Endothelial cell (in vitro differentiated cells): ENCODE measurements around the gene NEIL3. TPM values are rescaled to one million over a fixed set of nuclear protein-coding genes. Genes with fewer than 3 reads are reported as not detected.

Experiments used
- DNase-seq: peaks from one replicate; pipeline ENCODE4 v3.0.0; 2021; ENCODE audit warnings: low spot score
- H3K27ac Mint-ChIP-seq: one replicate; pipeline ENCODE4 v1.8.0; 2021; ENCODE audit warnings: mixed read lengths, inconsistent platforms; ENCODE audit not compliant: unreplicated experiment
- H3K27me3 Mint-ChIP-seq: one replicate; pipeline ENCODE4 v1.8.0; 2021; ENCODE audit warnings: mild to moderate bottlenecking, moderate library complexity, mixed read lengths, inconsistent platforms; ENCODE audit not compliant: unreplicated experiment
- H3K36me3 Mint-ChIP-seq: one replicate; pipeline ENCODE4 v1.8.0; 2021; ENCODE audit warnings: mild to moderate bottlenecking, low read depth, mixed read lengths, inconsistent platforms; ENCODE audit not compliant: unreplicated experiment
- H3K4me1 Mint-ChIP-seq: one replicate; pipeline ENCODE4 v1.8.0; 2021; ENCODE audit warnings: mild to moderate bottlenecking, mixed read lengths, inconsistent platforms; ENCODE audit not compliant: unreplicated experiment
- H3K4me3 Mint-ChIP-seq: one replicate; pipeline ENCODE4 v1.8.0; 2021; ENCODE audit warnings: mild to moderate bottlenecking, mixed read lengths, inconsistent platforms; ENCODE audit not compliant: unreplicated experiment
- H3K9me3 Mint-ChIP-seq: one replicate; pipeline ENCODE4 v1.8.0; 2021; ENCODE audit warnings: mixed read lengths, inconsistent platforms; ENCODE audit not compliant: unreplicated experiment
- total RNA-seq: library from RNA; stranded (reverse); fragmentation: NEBNext Ultra II Directional; extraction: Animal tissue kit (Norgen Biotek cat#: 25700); gene quantifications from one replicate; pipeline ENCODE4 v1.2.1, GENCODE V29; 2021; ENCODE audit not compliant: unreplicated experiment
- TF ChIP-seq, protein P1 (sequence below): fragments of 200-600 bp; sonication (generic); IDR thresholded peaks from one replicate; pipeline ENCODE4 v1.5.0; 2021; ENCODE audit warnings: antibody characterized with exemption; ENCODE audit not compliant: unreplicated experiment

NEIL3 gene
- total RNA-seq, 1 donor from 2014 or later = 1.7 TPM

DNA sequence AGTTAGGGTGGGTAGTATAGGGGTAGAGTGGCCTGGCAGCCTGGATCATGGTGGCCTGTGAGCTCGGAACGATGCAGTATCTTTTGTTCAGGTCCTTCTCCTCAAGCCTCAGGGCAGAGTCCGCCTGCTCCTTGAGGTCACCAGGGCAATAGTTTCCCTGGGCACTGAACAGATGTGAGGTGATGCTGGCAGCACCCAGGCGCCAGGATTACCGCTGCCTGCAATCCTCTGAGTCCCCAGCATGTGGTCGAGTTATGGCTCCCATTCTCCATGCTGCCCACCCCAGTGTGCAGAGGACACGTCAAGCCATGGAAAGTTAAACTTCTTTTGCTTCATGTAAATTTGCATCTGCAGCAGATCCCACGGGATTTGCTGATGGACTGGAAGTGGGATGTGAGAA lies 38.7 kb downstream of the NEIL3 start:
- H3K4me1 Mint-ChIP-seq = peaks cover 4% of the 10 kb centered on the region
- H3K9me3 Mint-ChIP-seq = no peaks in the 10 kb centered on the region
- no peaks in the 10 kb centered on the region for H3K36me3 Mint-ChIP-seq
- no peak for DNase-seq
- TF ChIP-seq, protein P1, sequence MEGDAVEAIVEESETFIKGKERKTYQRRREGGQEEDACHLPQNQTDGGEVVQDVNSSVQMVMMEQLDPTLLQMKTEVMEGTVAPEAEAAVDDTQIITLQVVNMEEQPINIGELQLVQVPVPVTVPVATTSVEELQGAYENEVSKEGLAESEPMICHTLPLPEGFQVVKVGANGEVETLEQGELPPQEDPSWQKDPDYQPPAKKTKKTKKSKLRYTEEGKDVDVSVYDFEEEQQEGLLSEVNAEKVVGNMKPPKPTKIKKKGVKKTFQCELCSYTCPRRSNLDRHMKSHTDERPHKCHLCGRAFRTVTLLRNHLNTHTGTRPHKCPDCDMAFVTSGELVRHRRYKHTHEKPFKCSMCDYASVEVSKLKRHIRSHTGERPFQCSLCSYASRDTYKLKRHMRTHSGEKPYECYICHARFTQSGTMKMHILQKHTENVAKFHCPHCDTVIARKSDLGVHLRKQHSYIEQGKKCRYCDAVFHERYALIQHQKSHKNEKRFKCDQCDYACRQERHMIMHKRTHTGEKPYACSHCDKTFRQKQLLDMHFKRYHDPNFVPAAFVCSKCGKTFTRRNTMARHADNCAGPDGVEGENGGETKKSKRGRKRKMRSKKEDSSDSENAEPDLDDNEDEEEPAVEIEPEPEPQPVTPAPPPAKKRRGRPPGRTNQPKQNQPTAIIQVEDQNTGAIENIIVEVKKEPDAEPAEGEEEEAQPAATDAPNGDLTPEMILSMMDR = no peak
- H3K27ac Mint-ChIP-seq = no peak overlapping the region
- H3K27me3 Mint-ChIP-seq = no peaks in the 10 kb centered on the region
- no peak overlapping the region for H3K4me3 Mint-ChIP-seq

DNA sequence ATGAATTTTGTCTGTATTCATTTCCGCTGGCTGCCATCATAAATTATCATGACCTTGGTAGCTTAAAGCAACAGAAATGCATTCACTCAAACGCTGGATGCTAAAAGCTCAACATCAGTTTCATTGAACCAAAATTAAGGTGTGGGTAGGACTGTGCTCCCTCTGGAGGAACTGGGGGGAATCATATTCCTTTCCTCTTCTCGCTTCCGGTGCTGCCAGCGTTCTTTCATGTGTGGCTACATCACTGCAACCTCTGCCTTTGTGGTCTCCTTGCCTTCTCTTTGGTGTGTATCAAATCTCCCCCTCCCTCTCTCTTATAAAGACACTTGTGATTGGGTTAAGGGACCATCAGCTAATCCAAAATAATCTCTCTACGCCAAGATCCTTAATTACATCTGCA lies 39.5 kb downstream of the NEIL3 start:
- Mint-ChIP-seq H3K4me1 (no peaks in the 10 kb centered on the region), H3K36me3 (no peaks in the 10 kb centered on the region), H3K9me3 (no peaks in the 10 kb centered on the region), H3K27ac (no peak overlapping the region), H3K4me3 (no peak overlapping the region), H3K27me3 (no peaks in the 10 kb centered on the region)
- DNase-seq = no peak
- TF ChIP-seq, protein P1 = no peak

DNA sequence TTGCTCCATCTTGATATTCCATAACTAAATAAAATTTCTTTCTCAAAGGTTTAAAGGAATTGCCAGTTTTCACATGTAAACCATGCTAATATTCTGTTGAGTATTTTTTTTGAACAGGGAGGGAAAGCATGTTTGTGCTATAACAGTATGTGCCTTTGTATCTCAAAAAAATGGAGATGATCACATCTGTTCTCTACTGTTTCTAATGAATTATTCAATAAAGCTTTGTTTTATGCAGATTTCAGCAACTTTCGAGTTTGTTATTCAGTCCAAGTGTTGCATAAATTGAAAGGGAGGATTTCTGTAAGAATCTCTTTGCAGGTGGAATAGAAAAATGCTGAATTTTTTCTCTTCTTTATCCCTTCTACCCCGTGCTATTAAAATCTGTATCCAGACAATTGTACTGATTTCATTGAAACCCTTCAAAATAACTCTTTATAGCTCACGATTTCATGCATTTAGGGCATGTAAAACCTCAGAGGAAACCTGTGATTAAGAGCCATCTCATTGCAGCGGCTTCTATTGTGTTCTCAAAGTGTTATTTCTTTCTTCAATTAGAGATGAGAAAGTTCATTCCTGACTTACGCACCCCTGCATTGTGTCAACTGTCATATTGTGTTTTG lies 42.1 kb downstream of the NEIL3 start:
- DNase-seq = no peak
- Mint-ChIP-seq H3K9me3 (no peaks in the 10 kb centered on the region), H3K36me3 (no peaks in the 10 kb centered on the region), H3K27me3 (no peaks in the 10 kb centered on the region), H3K4me3 (no peak overlapping the region), H3K4me1 (no peaks in the 10 kb centered on the region), H3K27ac (no peak overlapping the region)
- TF ChIP-seq, protein P1 = no peak

DNA sequence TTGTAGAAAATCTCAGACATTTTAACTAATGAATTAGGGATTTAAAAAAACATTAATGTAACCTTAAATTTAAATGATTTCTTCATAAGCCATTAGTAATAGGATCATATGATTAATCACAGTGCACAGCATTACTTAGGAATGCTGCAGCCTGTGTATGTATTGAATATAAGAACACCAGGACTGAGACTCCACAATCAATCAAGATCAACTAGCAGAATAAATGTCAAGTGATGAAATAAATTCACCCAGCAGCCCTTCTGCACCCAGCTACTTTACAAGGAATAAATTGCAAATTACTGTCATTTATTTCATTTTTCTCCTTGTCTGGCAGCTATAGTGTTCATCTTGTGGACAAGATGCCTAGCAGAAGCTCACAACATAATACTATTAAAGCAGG lies 46.5 kb downstream of the NEIL3 start:
- Mint-ChIP-seq H3K4me3 (no peak overlapping the region), H3K4me1 (no peaks in the 10 kb centered on the region), H3K9me3 (no peaks in the 10 kb centered on the region), H3K36me3 (no peaks in the 10 kb centered on the region), H3K27me3 (no peaks in the 10 kb centered on the region), H3K27ac (no peak overlapping the region)
- TF ChIP-seq, protein P1 = no peak
- DNase-seq = no peak

DNA sequence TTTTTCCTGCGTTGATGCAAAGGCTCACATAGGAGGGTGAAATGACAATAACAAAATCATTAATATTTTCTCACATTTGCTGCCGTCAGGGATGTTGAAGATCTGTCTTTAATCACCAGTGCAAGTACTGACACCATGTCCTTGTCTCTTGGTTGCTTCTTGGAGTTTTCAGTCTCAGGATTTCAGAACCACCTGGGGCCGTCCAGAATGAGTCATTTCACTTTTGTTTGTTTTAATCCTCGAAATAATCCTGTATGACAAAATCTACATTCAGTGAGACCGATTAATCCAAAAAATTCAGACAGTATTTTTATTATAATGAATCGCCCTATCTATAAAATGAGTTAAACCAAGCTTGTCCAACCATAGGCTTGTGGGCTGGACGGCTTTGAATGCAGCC lies 47.2 kb downstream of the NEIL3 start:
- TF ChIP-seq, protein P1 = no peak
- no peak overlapping the region for H3K27ac Mint-ChIP-seq

More for the DNA sequence above, 47.2 kb downstream of the NEIL3 start:
- DNase-seq = no peak
- Mint-ChIP-seq H3K27me3 (no peaks in the 10 kb centered on the region), H3K4me1 (no peaks in the 10 kb centered on the region), H3K4me3 (no peak overlapping the region), H3K36me3 (no peaks in the 10 kb centered on the region), H3K9me3 (no peaks in the 10 kb centered on the region)
